Measurements from ENCODE around the gene PELI2. TPM values are rescaled to one million over a fixed set of nuclear protein-coding genes. Genes with fewer than 3 reads are reported as not detected.

Gene PELI2
- polyA plus RNA-seq, 1 donor (not counting 4 experiments of a cell fraction or from before 2014, with no cell fraction given) = not detected

DNA sequence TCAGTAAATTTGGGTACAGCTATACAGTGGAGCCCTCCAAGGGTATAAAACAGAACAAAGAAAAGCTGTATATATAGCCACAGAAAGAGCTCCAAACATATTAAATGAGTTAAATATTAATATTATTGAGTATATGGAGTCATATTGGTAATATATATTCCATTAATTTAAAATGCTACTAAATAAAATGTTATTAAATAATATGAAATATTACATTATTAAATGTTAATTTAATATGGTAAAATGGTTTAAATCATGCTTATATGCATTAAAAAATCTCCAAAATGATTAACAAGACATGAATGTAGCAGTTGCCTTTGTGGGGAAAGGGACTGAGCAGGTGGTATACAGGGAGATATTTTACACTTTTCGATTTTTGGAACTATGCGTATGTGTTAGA is 164.0 kb downstream of the PELI2 start:
- no peak for DNase-seq (ENCODE audit: low read depth, low spot score)
- no peaks in the 10 kb centered on the region for H3K36me3 ChIP-seq (ENCODE audit: control insufficient read depth in 2 of 2, extremely low read depth in 1 of 2, insufficient read depth in 2 of 2, low read length in 2 of 2)
- no peaks in the 10 kb centered on the region for H3K9me3 ChIP-seq (ENCODE audit: control insufficient read depth, low read depth, low read length)
- no peaks in the 10 kb centered on the region for H3K4me1 ChIP-seq (ENCODE audit: control insufficient read depth, extremely low read depth, insufficient read depth, low read length)
- H3K27ac ChIP-seq (ENCODE audit: control insufficient read depth, insufficient read depth, low read length) = no peak overlapping the region
- no peak overlapping the region for H3K4me2 ChIP-seq (ENCODE audit: control insufficient read depth, extremely low read depth, insufficient read depth, low read depth, low read length)
- H3K79me2 ChIP-seq (ENCODE audit: control insufficient read depth, insufficient read depth, low read length) = no peaks in the 10 kb centered on the region
- H3K27me3 ChIP-seq (ENCODE audit: control insufficient read depth, extremely low read depth, insufficient read depth, low read length) = no peaks in the 10 kb centered on the region
- H3K4me3 ChIP-seq (ENCODE audit: control insufficient read depth in 2 of 3, extremely low read depth in 1 of 3, insufficient read depth in 2 of 3, low read depth in 1 of 3, low read length in 3 of 3) = no peak overlapping the region
- FAIRE-seq = no peak
- no peaks in the 10 kb centered on the region for H3K9me1 ChIP-seq (ENCODE audit: control insufficient read depth, extremely low read depth, insufficient read depth, low read length)
- no peak overlapping the region for H3K9ac ChIP-seq (ENCODE audit: control insufficient read depth, extremely low read depth, insufficient read depth, low read length)
- dilution Hi-C loops (cut with MboI; ENCODE audit: extremely low pct_ligation_motif_present, low sequenced_read_pairs) = no loop called here
- H4K20me1 ChIP-seq (ENCODE audit: control insufficient read depth, extremely low read depth, insufficient read depth, low read length) = no peaks in the 10 kb centered on the region
- TF ChIP-seq CTCF (optimal IDR thresholded peaks at IDR 0.05 in 1 of 3, IDR thresholded peaks at IDR 0.05 in 1 of 3, conservative IDR thresholded peaks at IDR 0.05 in 1 of 3; ENCODE audit: extremely low read depth in 1 of 3, insufficient read depth in 2 of 3, low read length in 3 of 3) = no peak
- TF ChIP-seq EZH2 (IDR thresholded peaks at IDR 0.05; ENCODE audit: low read length) = no peak
- no peak overlapping the region for H2AFZ ChIP-seq (ENCODE audit: control insufficient read depth, low read length)

- dilution Hi-C loops (cut with MboI; ENCODE audit: extremely low pct_ligation_motif_present, low sequenced_read_pairs) = no loop called here
- FAIRE-seq = no peak
Measured at GRCh38 chr14:56284641-56285040, 166.4 kb downstream of the PELI2 start.

More at GRCh38 chr14:56284641-56285040, 166.4 kb downstream of the PELI2 start:
- no peaks in the 10 kb centered on the region for H3K4me1 ChIP-seq (ENCODE audit: control insufficient read depth, extremely low read depth, insufficient read depth, low read length)
- H3K9me3 ChIP-seq (ENCODE audit: control insufficient read depth, low read depth, low read length) = no peaks in the 10 kb centered on the region
- no peak overlapping the region for H3K4me3 ChIP-seq (ENCODE audit: control insufficient read depth in 2 of 3, extremely low read depth in 1 of 3, insufficient read depth in 2 of 3, low read depth in 1 of 3, low read length in 3 of 3)
- no peak for DNase-seq (ENCODE audit: low read depth, low spot score)
- H3K27me3 ChIP-seq (ENCODE audit: control insufficient read depth, extremely low read depth, insufficient read depth, low read length) = no peaks in the 10 kb centered on the region
- no peaks in the 10 kb centered on the region for H3K9me1 ChIP-seq (ENCODE audit: control insufficient read depth, extremely low read depth, insufficient read depth, low read length)
- H4K20me1 ChIP-seq (ENCODE audit: control insufficient read depth, extremely low read depth, insufficient read depth, low read length) = no peaks in the 10 kb centered on the region
- TF ChIP-seq CTCF (optimal IDR thresholded peaks at IDR 0.05 in 1 of 3, IDR thresholded peaks at IDR 0.05 in 1 of 3, conservative IDR thresholded peaks at IDR 0.05 in 1 of 3; ENCODE audit: extremely low read depth in 1 of 3, insufficient read depth in 2 of 3, low read length in 3 of 3) = no peak
- TF ChIP-seq EZH2 (IDR thresholded peaks at IDR 0.05; ENCODE audit: low read length) = no peak
- H3K9ac ChIP-seq (ENCODE audit: control insufficient read depth, extremely low read depth, insufficient read depth, low read length) = no peak overlapping the region
- H3K4me2 ChIP-seq (ENCODE audit: control insufficient read depth, extremely low read depth, insufficient read depth, low read depth, low read length) = no peak overlapping the region
- H2AFZ ChIP-seq (ENCODE audit: control insufficient read depth, low read length) = no peak overlapping the region
- H3K79me2 ChIP-seq (ENCODE audit: control insufficient read depth, insufficient read depth, low read length) = no peaks in the 10 kb centered on the region
- no peaks in the 10 kb centered on the region for H3K36me3 ChIP-seq (ENCODE audit: control insufficient read depth in 2 of 2, extremely low read depth in 1 of 2, insufficient read depth in 2 of 2, low read length in 2 of 2)
- no peak overlapping the region for H3K27ac ChIP-seq (ENCODE audit: control insufficient read depth, insufficient read depth, low read length)

Data from keratinocyte (primary cell).